ENCODE results near the gene ASXL1. TPM values are rescaled to one million over a fixed set of nuclear protein-coding genes. Genes with fewer than 3 reads are reported as not detected.

The ASXL1 gene
- total and polyA plus RNA-seq, 2 experiments from 2014 or later = 10.4 to 29.0 TPM

GRCh38 chr20:32336918-32337347 is 21.2 kb upstream of the ASXL1 start (continued):
- TF ChIP-seq ZNF462 (CRISPR knock-in tag; IDR thresholded peaks at IDR 0.05) (no peak), STAT1 (IDR thresholded peaks at IDR 0.05; ENCODE audit: unreplicated experiment) (no peak)

GRCh38 chr20:32337937-32338661 is 20.0 kb upstream of the ASXL1 start:
- Histone ChIP-seq H3K36me3 (ENCODE audit: insufficient read depth) (no peaks in the 10 kb centered on the region), H3K4me2 (no peak overlapping the region), H3K79me2 (replicated peaks; ENCODE audit: insufficient read depth) (no peaks in the 10 kb centered on the region), H3K27ac (ENCODE audit: low read depth) (no peak overlapping the region), H3K4me3 (no peak overlapping the region), H3K9me2 (ENCODE audit: insufficient read depth) (0 out of 2 replicates have a peak, but pooled peaks cover 3% of the 10 kb centered on the region), H3F3A (replicated peaks; ENCODE audit: low read depth) (no peaks in the 10 kb centered on the region), H3K27me3 (ENCODE audit: insufficient read depth) (no peaks in the 10 kb centered on the region), H4K20me1 (replicated peaks; ENCODE audit: insufficient read depth) (peaks cover 4% of the 10 kb centered on the region; the same call in 1 of the 2 replicates), H2AFZ (no peak overlapping the region), H3K4me1 (ENCODE audit: insufficient read depth) (peaks cover 8% of the 10 kb centered on the region; the same call in 1 of the 2 replicates)
- Mint-ChIP-seq H3K9me3 (no peaks in the 10 kb centered on the region), H3K27ac (no peak overlapping the region), H3K4me1 (peaks cover 5% of the 10 kb centered on the region), H3K36me3 (ENCODE audit: low read depth) (no peaks in the 10 kb centered on the region), H3K4me3 (no peak overlapping the region), H3K27me3 (ENCODE audit: insufficient read depth, low read depth, poor library complexity) (peaks cover 7% of the 10 kb centered on the region)
- no peak for ATAC-seq
- DNase-seq (ENCODE audit: low spot score) = no peak
- TF ChIP-seq ZNF462 (CRISPR knock-in tag; IDR thresholded peaks at IDR 0.05) = no peak
- no peak for TF ChIP-seq NANOG (IDR thresholded peaks at IDR 0.05; ENCODE audit: borderline replicate concordance)
- TF ChIP-seq CREB1 (CRISPR knock-in tag; IDR thresholded peaks at IDR 0.05; ENCODE audit: low read depth) = no peak
- no peak for TF ChIP-seq CTCF (conservative IDR thresholded peaks at IDR 0.05; ENCODE audit: low read depth in 2 of 2)
- TF ChIP-seq JUNB (IDR thresholded peaks at IDR 0.05; ENCODE audit: unreplicated experiment) = no peak
- TF ChIP-seq STAT1 (IDR thresholded peaks at IDR 0.05; ENCODE audit: unreplicated experiment) = no peak

Measured in GM23338 (cell line).